GM12872 (cell line): ENCODE results near the gene MEF2C.

Experiments used
- TF ChIP-seq, protein P1 (sequence below): IDR thresholded peaks from 3 replicates; pipeline ENCODE4 v1.5.1; 2011; ENCODE audit warnings: low read depth, mild to moderate bottlenecking, low read length, moderate library complexity; ENCODE audit not compliant: insufficient read depth

MEF2C gene

DNA sequence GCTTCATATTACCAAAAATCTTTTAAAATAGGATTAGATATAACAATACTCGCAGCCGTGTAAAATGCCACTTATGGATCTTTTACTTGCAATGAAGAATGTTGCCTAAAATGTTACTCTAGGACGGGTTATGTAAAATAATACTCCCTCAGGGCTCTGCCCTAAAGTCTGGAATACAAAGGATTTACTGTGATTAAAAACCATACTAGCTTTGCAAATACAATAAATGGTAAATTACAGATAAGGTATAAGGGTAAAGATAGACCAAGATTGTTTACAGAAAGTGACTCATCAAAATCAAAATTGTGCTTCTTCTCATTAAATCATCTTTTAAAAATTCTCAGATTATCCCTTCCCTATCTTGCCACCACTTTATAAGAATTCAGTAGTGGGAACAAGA, 163.6 kb downstream of the MEF2C start:
- TF ChIP-seq, protein P1, sequence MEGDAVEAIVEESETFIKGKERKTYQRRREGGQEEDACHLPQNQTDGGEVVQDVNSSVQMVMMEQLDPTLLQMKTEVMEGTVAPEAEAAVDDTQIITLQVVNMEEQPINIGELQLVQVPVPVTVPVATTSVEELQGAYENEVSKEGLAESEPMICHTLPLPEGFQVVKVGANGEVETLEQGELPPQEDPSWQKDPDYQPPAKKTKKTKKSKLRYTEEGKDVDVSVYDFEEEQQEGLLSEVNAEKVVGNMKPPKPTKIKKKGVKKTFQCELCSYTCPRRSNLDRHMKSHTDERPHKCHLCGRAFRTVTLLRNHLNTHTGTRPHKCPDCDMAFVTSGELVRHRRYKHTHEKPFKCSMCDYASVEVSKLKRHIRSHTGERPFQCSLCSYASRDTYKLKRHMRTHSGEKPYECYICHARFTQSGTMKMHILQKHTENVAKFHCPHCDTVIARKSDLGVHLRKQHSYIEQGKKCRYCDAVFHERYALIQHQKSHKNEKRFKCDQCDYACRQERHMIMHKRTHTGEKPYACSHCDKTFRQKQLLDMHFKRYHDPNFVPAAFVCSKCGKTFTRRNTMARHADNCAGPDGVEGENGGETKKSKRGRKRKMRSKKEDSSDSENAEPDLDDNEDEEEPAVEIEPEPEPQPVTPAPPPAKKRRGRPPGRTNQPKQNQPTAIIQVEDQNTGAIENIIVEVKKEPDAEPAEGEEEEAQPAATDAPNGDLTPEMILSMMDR = no peak

DNA sequence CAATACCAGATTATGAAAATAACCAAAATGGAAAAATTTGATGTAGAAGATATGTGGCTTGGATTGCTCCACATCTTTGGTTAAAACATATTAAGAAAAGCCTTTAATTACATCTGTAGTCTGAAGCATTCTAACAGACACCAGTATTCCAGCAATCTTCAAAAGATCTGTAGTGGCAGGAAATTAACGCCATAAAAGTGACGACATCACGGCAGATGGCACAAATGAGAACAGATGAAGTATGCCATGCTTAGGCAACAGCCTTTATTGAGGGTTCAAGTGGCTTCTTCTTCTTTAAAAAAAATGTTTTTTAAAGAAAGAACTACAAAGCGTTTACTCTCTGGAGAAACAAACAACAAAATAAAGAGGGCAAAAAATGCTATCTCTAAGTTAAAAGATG, 164.2 kb downstream of the MEF2C start:
- TF ChIP-seq, protein P1 = no peak

- TF ChIP-seq, protein P1 = no peak
These were observed 166.9 kb downstream of the MEF2C start for GRCh38 chr5:88716101-88716500.

- TF ChIP-seq, protein P1 = no peak
These were observed 167.5 kb downstream of the MEF2C start for GRCh38 chr5:88715503-88715902.

GRCh38 chr5:88713818-88714217, 169.2 kb downstream of the MEF2C start:
- TF ChIP-seq, protein P1 = no peak

GRCh38 chr5:88708682-88709398, 174.1 kb downstream of the MEF2C start:
- TF ChIP-seq, protein P1 = no peak

DNA sequence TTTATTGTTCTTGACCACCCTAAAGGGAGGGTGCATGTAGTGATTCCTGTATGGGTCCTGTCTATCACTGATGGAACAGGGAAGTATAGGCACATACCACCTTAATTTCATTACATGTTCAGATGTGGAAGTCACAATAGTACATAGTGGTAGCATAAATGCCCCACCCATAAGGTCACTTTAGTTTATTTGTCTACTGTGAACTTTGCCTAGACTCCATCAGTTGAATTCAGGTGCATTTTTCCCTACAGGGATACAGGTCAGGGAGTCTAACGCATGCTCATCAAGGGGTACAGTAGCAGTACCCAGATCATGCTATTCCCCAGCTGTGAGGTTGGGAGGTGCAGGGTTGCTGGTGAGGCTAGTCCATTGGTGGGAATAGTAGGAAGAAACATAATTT, 175.0 kb downstream of the MEF2C start:
- TF ChIP-seq, protein P1 = no peak
